ENCODE data around the gene ALKBH8. TPM values are rescaled to one million over a fixed set of nuclear protein-coding genes. Genes with fewer than 3 reads are reported as not detected.
"Not testable (repeated sequence)": the region's sequence is repeated elsewhere in the genome, so short reads cannot be mapped to it uniquely, and the experiment has no call there.

Gene ALKBH8
- total RNA-seq, 2 donors from 2014 or later, result 8.9 to 12.4 TPM

- H3K27ac Mint-ChIP-seq, result no peak overlapping the region
Measured at GRCh38 chr11:107508858-107509244, 56.7 kb downstream of the ALKBH8 start.

GRCh38 chr11:107508201-107508857 is 57.2 kb downstream of the ALKBH8 start:
- no peaks in the 10 kb centered on the region for H3K9me3 ChIP-seq (ENCODE audit: control insufficient read depth, low read length, poor library complexity, severe bottlenecking)
- Mint-ChIP-seq H3K27me3 (no peaks in the 10 kb centered on the region), H3K36me3 (ENCODE audit: low read depth) (peaks cover 16% of the 10 kb centered on the region), H3K4me3 (no peak overlapping the region), H3K27ac (no peak overlapping the region), H3K4me1 (peaks cover 2% of the 10 kb centered on the region)
- DNase-seq (no peak), ATAC-seq (no peak)

More at GRCh38 chr11:107508858-107509244, 56.7 kb downstream of the ALKBH8 start:
- no peak for ATAC-seq
- Mint-ChIP-seq H3K36me3 (ENCODE audit: low read depth) (peaks cover 16% of the 10 kb centered on the region), H3K4me3 (no peak overlapping the region), H3K4me1 (peaks cover 2% of the 10 kb centered on the region), H3K27me3 (no peaks in the 10 kb centered on the region)
- DNase-seq, result no peak
- H3K9me3 ChIP-seq (ENCODE audit: control insufficient read depth, low read length, poor library complexity, severe bottlenecking), result no peaks in the 10 kb centered on the region

- H3K4me3 Mint-ChIP-seq, result no peak overlapping the region
- H3K36me3 Mint-ChIP-seq (ENCODE audit: low read depth), result peaks cover 16% of the 10 kb centered on the region
- no peak overlapping the region for H3K27ac Mint-ChIP-seq
- H3K9me3 ChIP-seq (ENCODE audit: control insufficient read depth, low read length, poor library complexity, severe bottlenecking), result peaks cover 6% of the 10 kb centered on the region
- ATAC-seq, result no peak
- H3K27me3 Mint-ChIP-seq, result no peaks in the 10 kb centered on the region
- peaks cover 2% of the 10 kb centered on the region for H3K4me1 Mint-ChIP-seq
- DNase-seq, result no peak
Measured at GRCh38 chr11:107505647-107506225, 59.8 kb downstream of the ALKBH8 start.

GRCh38 chr11:107504981-107505380 is 60.6 kb downstream of the ALKBH8 start:
- peaks cover 6% of the 10 kb centered on the region for H3K9me3 ChIP-seq (ENCODE audit: control insufficient read depth, low read length, poor library complexity, severe bottlenecking)
- Mint-ChIP-seq H3K4me1 (peaks cover 2% of the 10 kb centered on the region), H3K36me3 (ENCODE audit: low read depth) (peaks cover 10% of the 10 kb centered on the region), H3K27me3 (no peaks in the 10 kb centered on the region), H3K27ac (no peak overlapping the region), H3K4me3 (no peak overlapping the region)
- DNase-seq (no peak), ATAC-seq (no peak)

GRCh38 chr11:107501713-107502112 is 63.8 kb downstream of the ALKBH8 start:
- ATAC-seq (no peak), DNase-seq (no peak)
- H3K9me3 ChIP-seq (ENCODE audit: control insufficient read depth, low read length, poor library complexity, severe bottlenecking), result peaks cover 6% of the 10 kb centered on the region
- no peaks in the 10 kb centered on the region for H3K4me1 Mint-ChIP-seq
- peaks cover 8% of the 10 kb centered on the region for H3K36me3 Mint-ChIP-seq (ENCODE audit: low read depth)
- H3K27ac Mint-ChIP-seq, result no peak overlapping the region
- no peak overlapping the region for H3K4me3 Mint-ChIP-seq
- H3K27me3 Mint-ChIP-seq, result no peaks in the 10 kb centered on the region

GRCh38 chr11:107497371-107497770 is 68.2 kb downstream of the ALKBH8 start:
- H3K27ac Mint-ChIP-seq; ATAC-seq; DNase-seq; H3K4me3 Mint-ChIP-seq; H3K36me3 Mint-ChIP-seq (ENCODE audit: low read depth); H3K9me3 ChIP-seq (ENCODE audit: control insufficient read depth, low read length, poor library complexity, severe bottlenecking); H3K4me1 Mint-ChIP-seq: not testable (repeated sequence)
- H3K27me3 Mint-ChIP-seq, result peaks cover 19% of the 10 kb centered on the region

GRCh38 chr11:107496011-107496410 is 69.5 kb downstream of the ALKBH8 start:
- peaks cover 3% of the 10 kb centered on the region for H3K4me1 Mint-ChIP-seq
- no peak for ATAC-seq
- no peaks in the 10 kb centered on the region for H3K36me3 Mint-ChIP-seq (ENCODE audit: low read depth)
- peaks cover 19% of the 10 kb centered on the region for H3K27me3 Mint-ChIP-seq
- DNase-seq, result no peak
- H3K9me3 ChIP-seq (ENCODE audit: control insufficient read depth, low read length, poor library complexity, severe bottlenecking), result no peaks in the 10 kb centered on the region
- no peak overlapping the region for H3K4me3 Mint-ChIP-seq
- H3K27ac Mint-ChIP-seq, result no peak overlapping the region

- DNase-seq (no peak), ATAC-seq (no peak)
- Mint-ChIP-seq H3K4me1 (peaks cover 3% of the 10 kb centered on the region), H3K36me3 (ENCODE audit: low read depth) (no peaks in the 10 kb centered on the region), H3K27ac (no peak overlapping the region), H3K4me3 (no peak overlapping the region), H3K27me3 (peaks cover 29% of the 10 kb centered on the region)
- no peaks in the 10 kb centered on the region for H3K9me3 ChIP-seq (ENCODE audit: control insufficient read depth, low read length, poor library complexity, severe bottlenecking)
Measured at GRCh38 chr11:107494055-107494454, 71.5 kb downstream of the ALKBH8 start.

- Mint-ChIP-seq H3K27ac (no peak overlapping the region), H3K36me3 (ENCODE audit: low read depth) (no peaks in the 10 kb centered on the region), H3K27me3 (peaks cover 29% of the 10 kb centered on the region), H3K4me1 (peaks cover 3% of the 10 kb centered on the region), H3K4me3 (no peak overlapping the region)
- no peak for ATAC-seq
- DNase-seq, result no peak
- no peaks in the 10 kb centered on the region for H3K9me3 ChIP-seq (ENCODE audit: control insufficient read depth, low read length, poor library complexity, severe bottlenecking)
Measured at GRCh38 chr11:107493117-107493516, 72.4 kb downstream of the ALKBH8 start.

- H3K4me1 Mint-ChIP-seq, result peaks cover 3% of the 10 kb centered on the region
- H3K27ac Mint-ChIP-seq, result no peak overlapping the region
- ATAC-seq, result no peak
- H3K27me3 Mint-ChIP-seq, result peaks cover 29% of the 10 kb centered on the region
- no peaks in the 10 kb centered on the region for H3K9me3 ChIP-seq (ENCODE audit: control insufficient read depth, low read length, poor library complexity, severe bottlenecking)
- no peak overlapping the region for H3K4me3 Mint-ChIP-seq
- DNase-seq, result no peak
- H3K36me3 Mint-ChIP-seq (ENCODE audit: low read depth), result no peaks in the 10 kb centered on the region
Measured at GRCh38 chr11:107490836-107491235, 74.7 kb downstream of the ALKBH8 start.

- ATAC-seq (no peak), DNase-seq (no peak)
- no peak overlapping the region for H3K27ac Mint-ChIP-seq
- H3K36me3 Mint-ChIP-seq (ENCODE audit: low read depth), result no peaks in the 10 kb centered on the region
- H3K4me1 Mint-ChIP-seq, result no peaks in the 10 kb centered on the region
- no peaks in the 10 kb centered on the region for H3K9me3 ChIP-seq (ENCODE audit: control insufficient read depth, low read length, poor library complexity, severe bottlenecking)
- peaks cover 40% of the 10 kb centered on the region for H3K27me3 Mint-ChIP-seq
- no peak overlapping the region for H3K4me3 Mint-ChIP-seq
Measured at GRCh38 chr11:107482234-107482633, 83.3 kb downstream of the ALKBH8 start.

- Mint-ChIP-seq H3K27ac (no peak overlapping the region), H3K36me3 (ENCODE audit: low read depth) (no peaks in the 10 kb centered on the region), H3K4me1 (no peaks in the 10 kb centered on the region), H3K27me3 (peaks cover 54% of the 10 kb centered on the region), H3K4me3 (no peak overlapping the region)
- DNase-seq (no peak), ATAC-seq (no peak)
- no peaks in the 10 kb centered on the region for H3K9me3 ChIP-seq (ENCODE audit: control insufficient read depth, low read length, poor library complexity, severe bottlenecking)
Measured at GRCh38 chr11:107478922-107479321, 86.6 kb downstream of the ALKBH8 start.

- H3K36me3 Mint-ChIP-seq (ENCODE audit: low read depth), result no peaks in the 10 kb centered on the region
- no peak overlapping the region for H3K4me3 Mint-ChIP-seq
- no peaks in the 10 kb centered on the region for H3K4me1 Mint-ChIP-seq
- no peaks in the 10 kb centered on the region for H3K9me3 ChIP-seq (ENCODE audit: control insufficient read depth, low read length, poor library complexity, severe bottlenecking)
- H3K27ac Mint-ChIP-seq, result no peak overlapping the region
- DNase-seq (no peak), ATAC-seq (no peak)
- H3K27me3 Mint-ChIP-seq, result peaks cover 57% of the 10 kb centered on the region
Measured at GRCh38 chr11:107477820-107478219, 87.7 kb downstream of the ALKBH8 start.

- Mint-ChIP-seq H3K27me3 (peaks cover 68% of the 10 kb centered on the region), H3K4me3 (no peak overlapping the region), H3K36me3 (ENCODE audit: low read depth) (no peaks in the 10 kb centered on the region), H3K4me1 (no peaks in the 10 kb centered on the region), H3K27ac (no peak overlapping the region)
- ATAC-seq, result no peak
- DNase-seq, result no peak
- H3K9me3 ChIP-seq (ENCODE audit: control insufficient read depth, low read length, poor library complexity, severe bottlenecking), result no peaks in the 10 kb centered on the region
Measured at GRCh38 chr11:107473792-107474191, 91.7 kb downstream of the ALKBH8 start.
